Thoracic aorta (tissue), 2 donors: ENCODE data around the gene MRPL32. TPM values are rescaled to one million over a fixed set of nuclear protein-coding genes. Genes with fewer than 3 reads are reported as not detected.

ENCODE experiments used
- ATAC-seq: fragments of 150-250 bp; one replicate; pipeline ENCODE4 v1.8.0; 2017; ENCODE audit warnings: low read depth; ENCODE audit not compliant: insufficient number of reproducible peaks, low FRiP score
- DNase-seq: peaks from one replicate; pipeline ENCODE4 v3.0.0-alpha.2; 2020; ENCODE audit warnings: low spot score
- H3K27ac ChIP-seq, 2 donors: fragments of 200-600 bp; sonication (generic); 1 replicate in 1 of 2; 2 replicates in 1 of 2; pipeline ENCODE4 v1.5.1; 2016; ENCODE audit warnings: mild to moderate bottlenecking in 2 of 2, moderate library complexity in 2 of 2
- H3K27me3 ChIP-seq: fragments of 200-600 bp; sonication (generic); replicated peaks from 2 replicates; pipeline ENCODE4 v1.6.0; 2016; ENCODE audit warnings: mild to moderate bottlenecking; ENCODE audit not compliant: insufficient read depth
- H3K36me3 ChIP-seq: fragments of 200-600 bp; sonication (generic); one replicate; pipeline ENCODE4 v1.5.1; 2016
- H3K4me1 ChIP-seq, 2 donors: fragments of 200-600 bp; sonication (generic); 1 replicate in 1 of 2; 2 replicates in 1 of 2; pipeline versions ENCODE4 v1.5.1 to v1.6.0; 2016; ENCODE audit warnings: low read depth in 2 of 2, mild to moderate bottlenecking in 1 of 2; ENCODE audit not compliant: control insufficient read depth in 1 of 2
- H3K4me3 ChIP-seq: fragments of 200-600 bp; sonication (generic); 2 replicates; pipeline ENCODE4 v1.5.1; 2016; ENCODE audit warnings: mild to moderate bottlenecking
- H3K9me3 ChIP-seq: fragments of 200-600 bp; sonication (generic); 2 replicates; pipeline ENCODE4 v1.5.1; 2016
- CTCF ChIP-seq: fragments of 200-600 bp; sonication (generic); IDR thresholded peaks from one replicate; pipeline ENCODE4 v1.5.1; 2019; ENCODE audit warnings: antibody characterized with exemption
- total RNA-seq, 2 donors: library from RNA; depleted of rRNA; stranded (reverse); fragments of >200 nt; gene quantifications; one replicate each; pipeline versions ENCODE4 v1.1.0 to v1.2.3, GENCODE V29; 2016

MRPL32 gene
- total RNA-seq, 2 donors from 2014 or later: 38.3 to 54.8 TPM

DNA sequence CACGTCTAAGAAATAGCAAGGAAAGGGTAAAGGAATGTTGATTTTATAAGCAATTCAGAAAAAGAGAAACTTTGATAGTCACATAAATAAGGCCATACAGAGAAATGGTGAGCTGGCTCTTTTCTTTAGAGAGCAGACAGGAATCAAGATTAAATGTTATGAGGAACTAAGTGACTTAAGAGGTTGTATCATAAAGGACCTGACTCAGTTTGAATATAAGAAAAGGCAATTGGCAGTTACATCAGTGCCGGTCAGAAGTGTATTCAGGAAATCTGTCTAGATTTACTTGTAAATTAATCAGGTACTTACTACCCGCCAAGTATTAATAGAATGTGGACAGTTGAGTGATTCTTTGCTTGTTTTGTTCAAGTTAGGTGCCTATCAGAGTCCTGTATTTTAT lies 2.1 kb downstream of the MRPL32 start:
- DNase-seq (no peak), ATAC-seq (no peak)
- peaks cover 17 to 40% of the 10 kb centered on the region in 2 donors for H3K4me1 ChIP-seq
- no peaks in the 10 kb centered on the region for H3K27me3 ChIP-seq
- H3K4me3 ChIP-seq: no peak overlapping the region
- TF ChIP-seq CTCF: no peak
- no peaks in the 10 kb centered on the region for H3K9me3 ChIP-seq
- H3K27ac ChIP-seq: no peak overlapping the region
- H3K36me3 ChIP-seq: peaks cover 20% of the 10 kb centered on the region

DNA sequence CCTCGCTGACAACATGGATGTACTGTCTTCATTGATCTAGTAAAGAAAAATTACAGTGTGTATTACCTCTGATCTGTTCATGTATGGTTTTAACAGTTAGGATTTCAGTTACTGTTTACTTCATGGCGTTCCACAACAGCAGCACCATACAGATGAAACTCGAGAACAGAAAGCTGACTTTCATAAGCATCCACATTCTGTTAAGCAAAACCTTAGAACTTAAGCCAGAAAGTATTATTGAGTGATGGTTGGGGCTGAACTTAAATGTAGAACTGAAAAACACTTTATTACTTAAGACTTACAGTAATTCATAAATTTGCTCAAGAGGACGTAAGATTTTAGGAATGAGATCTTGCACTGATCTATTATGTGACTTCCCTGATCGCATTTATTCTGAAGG lies 3.7 kb downstream of the MRPL32 start:
- H3K4me1 ChIP-seq: peaks cover 6 to 24% of the 10 kb centered on the region in 2 donors
- no peak for TF ChIP-seq CTCF
- H3K27ac ChIP-seq: no peak overlapping the region
- no peak for DNase-seq
- no peak for ATAC-seq
- H3K4me3 ChIP-seq: no peak overlapping the region
- peaks cover 20% of the 10 kb centered on the region for H3K36me3 ChIP-seq
- no peaks in the 10 kb centered on the region for H3K9me3 ChIP-seq
- no peaks in the 10 kb centered on the region for H3K27me3 ChIP-seq

DNA sequence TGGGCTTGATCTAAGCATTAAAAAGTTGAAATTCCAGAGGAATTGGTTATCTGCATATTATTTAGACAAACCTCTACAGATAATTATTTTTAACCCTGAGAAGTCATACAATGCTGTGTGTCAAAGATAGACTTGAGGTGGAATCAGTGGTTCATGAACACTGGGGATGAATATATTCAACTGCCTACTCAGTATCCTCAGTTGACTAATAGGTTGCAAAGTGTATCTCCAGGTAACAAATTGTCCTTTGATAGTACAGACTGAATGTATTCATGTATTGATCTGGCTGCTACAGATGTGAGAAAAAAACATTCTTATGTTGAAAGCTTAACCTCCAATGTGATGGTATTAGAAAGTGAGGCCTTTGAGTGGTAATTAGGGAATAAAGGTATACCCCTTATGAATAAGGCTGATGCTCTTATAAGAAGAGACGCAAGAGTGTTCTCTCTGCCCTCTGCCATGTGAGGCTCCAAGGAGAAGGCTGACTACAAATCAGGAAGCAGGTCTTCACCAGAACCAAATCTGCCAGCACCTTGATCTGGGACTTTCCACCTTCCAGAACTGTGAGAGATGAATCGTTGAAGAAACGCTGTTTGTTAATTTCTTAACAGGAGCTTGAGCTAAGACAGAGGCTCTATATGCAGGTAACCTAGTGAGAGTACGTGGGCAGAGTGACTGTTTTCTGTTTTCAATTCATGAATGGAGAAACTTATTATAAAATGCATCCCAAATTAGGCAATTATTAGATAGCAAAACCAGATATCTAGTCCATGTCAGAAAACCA lies 7.5 kb downstream of the MRPL32 start:
- no peak overlapping the region for H3K4me3 ChIP-seq
- peaks cover 0 to 3% of the 10 kb centered on the region in 2 donors for H3K4me1 ChIP-seq
- ATAC-seq: no peak
- H3K27ac ChIP-seq: no peak overlapping the region
- H3K27me3 ChIP-seq: no peaks in the 10 kb centered on the region
- H3K9me3 ChIP-seq: no peaks in the 10 kb centered on the region
- peaks cover 20% of the 10 kb centered on the region for H3K36me3 ChIP-seq
- TF ChIP-seq CTCF: no peak
- no peak for DNase-seq

DNA sequence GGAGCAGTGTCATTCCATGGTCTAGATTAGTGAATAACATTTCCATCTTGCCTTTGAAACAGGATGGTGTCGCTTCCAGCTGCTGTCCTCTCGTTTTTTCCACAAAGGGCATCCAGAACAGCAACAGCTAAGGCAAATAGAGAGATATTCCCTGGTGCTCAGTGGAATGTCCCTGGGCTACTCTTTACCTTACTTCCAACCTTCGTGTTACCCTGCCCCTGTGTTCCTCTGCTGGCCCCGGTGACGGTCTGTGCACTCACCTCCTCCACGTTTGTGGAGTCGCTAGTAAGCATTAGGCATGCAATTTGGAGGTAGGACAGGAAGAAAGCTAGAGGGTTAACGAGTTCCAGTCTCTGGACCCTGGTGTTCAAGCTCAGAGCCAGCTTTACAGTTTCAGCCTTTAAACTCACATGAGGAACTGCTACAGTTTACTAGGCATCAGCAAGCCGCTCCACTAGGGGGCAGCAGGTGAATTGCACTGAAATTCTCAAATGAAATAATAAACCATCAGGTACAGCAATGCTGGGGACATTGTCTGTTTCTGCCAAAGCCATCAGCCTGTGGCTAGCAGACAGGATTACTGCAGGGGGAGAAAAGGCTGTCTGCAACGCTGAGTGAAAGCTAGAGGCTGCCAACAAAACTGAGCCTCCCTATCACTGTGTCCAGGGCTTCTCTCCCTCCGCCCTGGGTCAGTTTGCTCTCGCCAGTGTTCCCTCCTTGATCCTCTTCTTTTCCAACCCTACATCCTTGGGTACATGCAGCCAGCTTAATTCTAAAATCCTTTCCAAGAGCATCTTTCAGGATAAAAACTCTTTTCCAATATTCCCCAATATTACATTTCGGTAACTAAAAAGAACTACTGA lies 9.0 kb downstream of the MRPL32 start:
- TF ChIP-seq CTCF: peak; percentile 85
- Histone ChIP-seq H3K27me3 (no peaks in the 10 kb centered on the region), H3K9me3 (no peaks in the 10 kb centered on the region), H3K4me3 (no peak overlapping the region), H3K27ac (no peak overlapping the region), H3K4me1 (no peaks in the 10 kb centered on the region), H3K36me3 (peaks cover 6% of the 10 kb centered on the region)
- ATAC-seq (no peak), DNase-seq (peak; percentile 39)
